Smooth muscle cell (in vitro differentiated cells): Measurements from ENCODE around the gene COL5A1. TPM values are rescaled to one million over a fixed set of nuclear protein-coding genes. Genes with fewer than 3 reads are reported as not detected.
"Not testable (repeated sequence)": the region's sequence is repeated elsewhere in the genome, so short reads cannot be mapped to it uniquely, and the experiment has no call there.

Experiments used
- DNase-seq: peaks from one replicate; lab custom pipeline; 2025; ENCODE audit not compliant: unreplicated experiment; lab: John Stamatoyannopoulos, UW
- H2AFZ ChIP-seq: fragments of 200-600 bp; sonication (generic); 2 replicates; pipeline ENCODE4 v1.6.0; 2016; ENCODE audit warnings: antibody characterized with exemption, low read depth, mild to moderate bottlenecking
- H3F3A ChIP-seq: fragments of 200-600 bp; sonication (generic); 2 replicates; pipeline ENCODE4 v1.6.0; 2017; ENCODE audit warnings: antibody characterized with exemption, low read depth
- H3K27ac ChIP-seq: fragments of 200-600 bp; sonication (generic); 2 replicates; pipeline ENCODE4 v1.5.1; 2016; ENCODE audit warnings: low read depth, mild to moderate bottlenecking
- H3K27me3 ChIP-seq: fragments of 200-600 bp; sonication (generic); 2 replicates; pipeline ENCODE4 v1.6.1; 2016; ENCODE audit warnings: low read depth, mild to moderate bottlenecking
- H3K36me3 ChIP-seq: fragments of 200-600 bp; sonication (generic); 2 replicates; pipeline ENCODE4 v1.5.1; 2016; ENCODE audit warnings: low read depth
- H3K4me1 ChIP-seq: fragments of 200-600 bp; sonication (generic); 2 replicates; pipeline ENCODE4 v1.5.1; 2016; ENCODE audit warnings: low read depth
- H3K4me2 ChIP-seq: fragments of 200-600 bp; sonication (generic); 2 replicates; pipeline ENCODE4 v1.6.0; 2016; ENCODE audit warnings: mild to moderate bottlenecking
- H3K4me3 ChIP-seq: fragments of 200-600 bp; sonication (generic); 2 replicates; pipeline ENCODE4 v1.5.1; 2016; ENCODE audit warnings: mild to moderate bottlenecking
- H3K79me2 ChIP-seq: fragments of 200-600 bp; sonication (generic); 2 replicates; pipeline ENCODE4 v1.6.0; 2016; ENCODE audit warnings: low read depth, mild to moderate bottlenecking
- H3K9ac ChIP-seq: fragments of 200-600 bp; sonication (generic); 2 replicates; pipeline ENCODE4 v1.6.0; 2016; ENCODE audit warnings: low read depth
- H3K9me3 ChIP-seq: fragments of 200-600 bp; sonication (generic); replicated peaks from 2 replicates; pipeline ENCODE4 v1.5.1; 2016; ENCODE audit warnings: low read depth
- H4K20me1 ChIP-seq: fragments of 200-600 bp; sonication (generic); 2 replicates; pipeline ENCODE4 v1.6.0; 2016; ENCODE audit warnings: low read depth
- WGBS: methylation state at CpG from one replicate; pipeline ENCODE4 v1.1.7; 2016; ENCODE audit warnings: low lambda C conversion rate; 5-methylcytosine and 5-hydroxymethylcytosine counted together
- polyA plus RNA-seq: library from polyadenylated mRNA; unstranded; fragments of >200 nt; fragmentation: Nextera tagmentation; extraction: Ambion mirVana; gene quantifications from 2 replicates; pipeline ENCODE4 v1.2.1, GENCODE V29; 2016
- total RNA-seq: library from RNA; depleted of rRNA; stranded (reverse); fragments of >200 nt; gene quantifications from 2 replicates; pipeline ENCODE4 v1.2.3, GENCODE V29; 2014
- TF ChIP-seq, protein P1 (sequence below): fragments of 200-600 bp; sonication (generic); IDR thresholded peaks from 2 replicates; pipeline ENCODE4 v1.5.1; 2017; ENCODE audit warnings: borderline replicate concordance, mild to moderate bottlenecking, antibody characterized with exemption; ENCODE audit not compliant: insufficient read depth, poor library complexity, severe bottlenecking

The COL5A1 gene
- total and polyA plus RNA-seq, 2 experiments from 2014 or later: 1,084 to 1,443 TPM

DNA sequence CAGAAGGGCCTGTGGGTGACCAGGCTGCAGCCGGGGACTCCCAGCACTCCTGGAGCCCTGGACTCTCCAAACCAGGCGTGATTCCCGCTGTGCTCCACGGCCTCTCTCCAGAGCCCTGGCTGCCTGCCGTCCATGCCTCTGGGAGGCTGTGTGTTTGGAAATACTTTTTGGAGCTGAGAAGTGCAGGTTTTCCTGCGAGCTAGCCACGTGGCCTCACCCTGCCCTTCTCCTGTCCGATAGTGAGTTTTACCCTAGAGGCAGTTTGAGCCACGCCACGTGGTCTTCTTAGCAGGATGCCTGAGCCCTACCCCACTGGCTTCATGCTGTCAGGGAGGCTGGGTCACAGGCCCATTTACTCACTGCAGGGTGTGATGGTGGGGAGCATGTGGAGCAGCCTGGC lies 71.3 kb downstream of the COL5A1 start:
- Histone ChIP-seq H3K4me2 (no peak overlapping the region), H3K9me3 (no peaks in the 10 kb centered on the region), H2AFZ (no peak overlapping the region), H3K4me3 (no peak overlapping the region), H4K20me1 (peaks cover 100% of the 10 kb centered on the region), H3K27me3 (no peaks in the 10 kb centered on the region), H3K9ac (no peak overlapping the region), H3K36me3 (peaks cover 10% of the 10 kb centered on the region), H3K27ac (peak overlapping the region; percentile 72), H3F3A (peaks cover 79% of the 10 kb centered on the region), H3K4me1 (no peaks in the 10 kb centered on the region), H3K79me2 (peaks cover 95% of the 10 kb centered on the region)
- 84% methylated on average over 10 of the region's 10 CpGs for WGBS
- DNase-seq: no peak
- TF ChIP-seq, protein P1, sequence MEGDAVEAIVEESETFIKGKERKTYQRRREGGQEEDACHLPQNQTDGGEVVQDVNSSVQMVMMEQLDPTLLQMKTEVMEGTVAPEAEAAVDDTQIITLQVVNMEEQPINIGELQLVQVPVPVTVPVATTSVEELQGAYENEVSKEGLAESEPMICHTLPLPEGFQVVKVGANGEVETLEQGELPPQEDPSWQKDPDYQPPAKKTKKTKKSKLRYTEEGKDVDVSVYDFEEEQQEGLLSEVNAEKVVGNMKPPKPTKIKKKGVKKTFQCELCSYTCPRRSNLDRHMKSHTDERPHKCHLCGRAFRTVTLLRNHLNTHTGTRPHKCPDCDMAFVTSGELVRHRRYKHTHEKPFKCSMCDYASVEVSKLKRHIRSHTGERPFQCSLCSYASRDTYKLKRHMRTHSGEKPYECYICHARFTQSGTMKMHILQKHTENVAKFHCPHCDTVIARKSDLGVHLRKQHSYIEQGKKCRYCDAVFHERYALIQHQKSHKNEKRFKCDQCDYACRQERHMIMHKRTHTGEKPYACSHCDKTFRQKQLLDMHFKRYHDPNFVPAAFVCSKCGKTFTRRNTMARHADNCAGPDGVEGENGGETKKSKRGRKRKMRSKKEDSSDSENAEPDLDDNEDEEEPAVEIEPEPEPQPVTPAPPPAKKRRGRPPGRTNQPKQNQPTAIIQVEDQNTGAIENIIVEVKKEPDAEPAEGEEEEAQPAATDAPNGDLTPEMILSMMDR: no peak

DNA sequence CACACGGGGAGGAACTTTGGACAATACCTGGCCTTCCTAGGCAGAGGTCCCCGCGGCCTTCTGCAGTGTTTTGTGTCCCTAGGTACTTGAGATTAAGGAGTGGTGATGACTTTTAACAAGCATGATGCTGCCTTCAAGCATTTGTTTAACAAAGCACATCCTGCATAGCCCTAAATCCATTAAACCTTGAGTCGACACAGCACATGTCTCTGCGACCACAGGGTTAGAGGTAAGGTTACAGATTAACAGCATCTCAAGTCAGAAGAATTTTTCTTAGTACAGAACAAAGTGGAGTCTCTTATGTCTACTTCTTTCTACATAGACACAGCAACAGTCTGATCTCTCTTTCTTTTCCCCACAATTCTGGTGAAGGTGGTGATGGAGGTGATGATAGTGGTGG lies 73.9 kb downstream of the COL5A1 start:
- H3K4me1 ChIP-seq, H2AFZ ChIP-seq, H3K9ac ChIP-seq, H3K9me3 ChIP-seq, H3K27me3 ChIP-seq, H3K4me2 ChIP-seq, DNase-seq, H3K4me3 ChIP-seq: not testable (repeated sequence)
- H3F3A ChIP-seq: peaks cover 84% of the 10 kb centered on the region
- H3K36me3 ChIP-seq: peaks cover 13% of the 10 kb centered on the region
- 70% methylated on average over 5 of the region's 5 CpGs for WGBS
- peaks cover 95% of the 10 kb centered on the region for H3K79me2 ChIP-seq
- peaks cover 100% of the 10 kb centered on the region for H4K20me1 ChIP-seq
- peak overlapping the region; percentile 65 for H3K27ac ChIP-seq

DNA sequence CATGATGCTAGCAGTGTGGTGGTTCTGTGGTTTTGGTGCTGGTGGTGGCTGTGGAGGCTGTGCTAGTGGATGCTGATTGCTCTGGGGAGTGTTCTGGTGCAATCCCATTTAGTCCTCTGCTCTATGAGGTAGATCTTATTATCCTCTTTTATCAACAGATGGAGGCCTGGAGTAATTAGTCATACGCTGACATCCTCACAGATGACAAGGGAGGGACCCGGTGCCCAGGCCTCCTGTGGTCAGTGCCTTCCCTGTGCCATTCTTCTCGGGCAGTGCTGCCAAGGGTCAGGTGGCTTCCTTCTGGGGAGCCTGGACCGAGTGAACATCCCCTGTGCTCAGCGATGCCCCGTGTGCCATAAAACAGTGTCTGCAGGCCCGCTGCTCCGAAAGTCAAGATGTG lies 74.5 kb downstream of the COL5A1 start:
- H3K79me2 ChIP-seq: peaks cover 96% of the 10 kb centered on the region
- no peak overlapping the region for H2AFZ ChIP-seq
- no peak for DNase-seq
- H3K9me3 ChIP-seq: no peaks in the 10 kb centered on the region
- TF ChIP-seq, protein P1: no peak
- 72% methylated on average over 8 of the region's 8 CpGs for WGBS
- no peaks in the 10 kb centered on the region for H3K27me3 ChIP-seq
- H3K9ac ChIP-seq: no peak overlapping the region
- no peaks in the 10 kb centered on the region for H3K4me1 ChIP-seq
- H3K4me3 ChIP-seq: no peak overlapping the region
- peak overlapping the region; percentile 65 for H3K27ac ChIP-seq
- H3K4me2 ChIP-seq: no peak overlapping the region
- H3K36me3 ChIP-seq: peaks cover 13% of the 10 kb centered on the region
- peaks cover 87% of the 10 kb centered on the region for H3F3A ChIP-seq
- H4K20me1 ChIP-seq: peaks cover 100% of the 10 kb centered on the region

DNA sequence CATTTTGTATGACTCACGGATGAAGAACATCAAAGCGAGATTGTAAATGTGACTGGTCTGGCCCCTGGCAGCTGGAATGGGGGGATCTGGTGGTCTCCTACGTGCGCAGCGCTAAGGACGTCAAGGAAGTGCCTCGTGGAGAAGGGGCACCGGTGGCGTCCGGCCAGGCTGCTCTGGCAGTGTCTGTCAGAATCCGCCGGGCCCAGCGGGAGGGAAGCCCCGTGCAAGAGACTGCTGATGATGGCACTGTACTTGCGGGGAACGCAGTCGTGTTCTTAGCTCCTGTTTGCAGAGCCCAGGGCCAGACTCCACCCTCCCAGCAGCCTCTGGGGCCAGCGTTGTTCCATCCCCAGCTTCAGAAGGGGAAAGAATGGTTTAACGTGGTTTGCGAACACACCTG lies 75.5 kb downstream of the COL5A1 start:
- Histone ChIP-seq H3K4me1 (no peaks in the 10 kb centered on the region), H2AFZ (no peak overlapping the region), H4K20me1 (peaks cover 100% of the 10 kb centered on the region), H3K79me2 (peaks cover 99% of the 10 kb centered on the region), H3K9ac (no peak overlapping the region), H3K9me3 (no peaks in the 10 kb centered on the region), H3K27me3 (no peaks in the 10 kb centered on the region), H3K4me3 (no peak overlapping the region), H3F3A (peaks cover 91% of the 10 kb centered on the region), H3K36me3 (peaks cover 13% of the 10 kb centered on the region), H3K27ac (peak overlapping the region; percentile 65), H3K4me2 (no peak overlapping the region)
- no peak for DNase-seq
- TF ChIP-seq, protein P1: no peak
- 89% methylated on average over 20 of the region's 20 CpGs for WGBS
